ENCODE results near the gene UBE2L3. TPM values are rescaled to one million over a fixed set of nuclear protein-coding genes. Genes with fewer than 3 reads are reported as not detected.
"Not testable (repeated sequence)": the region's sequence is repeated elsewhere in the genome, so short reads cannot be mapped to it uniquely, and the experiment has no call there.

The UBE2L3 gene
- total RNA-seq, 1 donor from 2014 or later = 22.0 TPM

DNA sequence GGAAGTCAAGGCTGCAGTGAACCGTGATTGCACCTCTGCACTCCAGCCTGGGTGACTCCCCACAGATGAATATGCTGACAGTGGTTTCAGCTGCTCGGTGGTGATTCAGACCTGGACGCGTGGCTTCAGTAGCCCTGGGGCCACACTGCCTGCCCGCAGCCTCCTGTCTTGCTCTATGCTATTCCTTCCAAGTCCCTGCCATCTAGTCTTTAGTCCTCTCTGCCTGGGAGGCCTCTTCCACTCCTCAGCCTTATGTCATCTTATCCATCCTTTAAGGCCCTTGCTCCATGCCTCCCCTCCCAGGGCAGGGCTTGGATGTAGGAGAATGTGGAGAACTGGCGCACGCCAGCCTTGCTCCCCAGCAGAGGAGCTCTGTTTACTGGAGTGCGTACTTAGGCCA lies 39.3 kb downstream of the UBE2L3 start:
- intact Hi-C loops (cut with DNase I) = no loop called here

DNA sequence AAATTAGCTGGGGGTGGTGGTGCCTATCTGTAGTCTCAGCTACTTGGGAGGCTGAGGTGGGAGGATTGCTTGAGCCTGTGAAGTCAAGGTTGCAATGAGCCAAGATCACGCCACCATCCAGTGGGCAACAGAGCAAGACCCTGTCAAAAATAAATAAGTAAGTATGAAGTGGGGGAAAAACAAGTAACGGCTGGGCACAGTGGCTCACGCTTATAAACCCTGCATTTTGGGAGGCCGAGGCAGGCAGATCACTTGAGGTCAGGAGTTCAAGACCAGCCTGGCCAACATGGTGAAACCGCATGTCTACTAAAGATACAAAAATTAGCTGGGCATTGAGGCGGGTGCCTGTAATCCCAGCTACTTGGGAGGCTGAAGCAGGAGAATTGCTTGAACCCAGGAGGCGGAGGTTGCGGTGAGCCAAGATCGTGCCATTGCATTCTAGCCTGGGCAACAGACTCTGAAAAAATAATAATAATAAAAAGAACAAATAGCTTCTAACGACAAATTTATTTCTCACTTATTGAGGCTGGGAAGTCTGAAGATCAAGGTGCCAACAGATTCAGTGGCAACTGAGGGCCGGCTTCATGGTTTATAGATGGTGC lies 42.1 kb downstream of the UBE2L3 start:
- H3K4me3 ChIP-seq; DNase-seq (ENCODE audit: low spot score in 2 of 2); H3K27ac ChIP-seq; H3K9me3 ChIP-seq; H3K4me1 ChIP-seq; H3K27me3 ChIP-seq; intact Hi-C loops (cut with DNase I): not testable (repeated sequence)
- H3K36me3 ChIP-seq = peaks cover 18 to 36% of the 10 kb centered on the region in 2 donors

More for the DNA sequence above, 39.3 kb downstream of the UBE2L3 start:
- Histone ChIP-seq H3K27me3 (no peaks in the 10 kb centered on the region), H3K36me3 (peaks cover 9 to 13% of the 10 kb centered on the region in 2 donors), H3K4me1 (no peaks in the 10 kb centered on the region), H3K4me3 (no peak overlapping the region), H3K27ac (no peak overlapping the region), H3K9me3 (no peaks in the 10 kb centered on the region)
- TF ChIP-seq, protein P1, sequence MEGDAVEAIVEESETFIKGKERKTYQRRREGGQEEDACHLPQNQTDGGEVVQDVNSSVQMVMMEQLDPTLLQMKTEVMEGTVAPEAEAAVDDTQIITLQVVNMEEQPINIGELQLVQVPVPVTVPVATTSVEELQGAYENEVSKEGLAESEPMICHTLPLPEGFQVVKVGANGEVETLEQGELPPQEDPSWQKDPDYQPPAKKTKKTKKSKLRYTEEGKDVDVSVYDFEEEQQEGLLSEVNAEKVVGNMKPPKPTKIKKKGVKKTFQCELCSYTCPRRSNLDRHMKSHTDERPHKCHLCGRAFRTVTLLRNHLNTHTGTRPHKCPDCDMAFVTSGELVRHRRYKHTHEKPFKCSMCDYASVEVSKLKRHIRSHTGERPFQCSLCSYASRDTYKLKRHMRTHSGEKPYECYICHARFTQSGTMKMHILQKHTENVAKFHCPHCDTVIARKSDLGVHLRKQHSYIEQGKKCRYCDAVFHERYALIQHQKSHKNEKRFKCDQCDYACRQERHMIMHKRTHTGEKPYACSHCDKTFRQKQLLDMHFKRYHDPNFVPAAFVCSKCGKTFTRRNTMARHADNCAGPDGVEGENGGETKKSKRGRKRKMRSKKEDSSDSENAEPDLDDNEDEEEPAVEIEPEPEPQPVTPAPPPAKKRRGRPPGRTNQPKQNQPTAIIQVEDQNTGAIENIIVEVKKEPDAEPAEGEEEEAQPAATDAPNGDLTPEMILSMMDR (IDR thresholded peaks at IDR 0.05) = no peak
- DNase-seq (ENCODE audit: low spot score in 2 of 2) = no peak

DNA sequence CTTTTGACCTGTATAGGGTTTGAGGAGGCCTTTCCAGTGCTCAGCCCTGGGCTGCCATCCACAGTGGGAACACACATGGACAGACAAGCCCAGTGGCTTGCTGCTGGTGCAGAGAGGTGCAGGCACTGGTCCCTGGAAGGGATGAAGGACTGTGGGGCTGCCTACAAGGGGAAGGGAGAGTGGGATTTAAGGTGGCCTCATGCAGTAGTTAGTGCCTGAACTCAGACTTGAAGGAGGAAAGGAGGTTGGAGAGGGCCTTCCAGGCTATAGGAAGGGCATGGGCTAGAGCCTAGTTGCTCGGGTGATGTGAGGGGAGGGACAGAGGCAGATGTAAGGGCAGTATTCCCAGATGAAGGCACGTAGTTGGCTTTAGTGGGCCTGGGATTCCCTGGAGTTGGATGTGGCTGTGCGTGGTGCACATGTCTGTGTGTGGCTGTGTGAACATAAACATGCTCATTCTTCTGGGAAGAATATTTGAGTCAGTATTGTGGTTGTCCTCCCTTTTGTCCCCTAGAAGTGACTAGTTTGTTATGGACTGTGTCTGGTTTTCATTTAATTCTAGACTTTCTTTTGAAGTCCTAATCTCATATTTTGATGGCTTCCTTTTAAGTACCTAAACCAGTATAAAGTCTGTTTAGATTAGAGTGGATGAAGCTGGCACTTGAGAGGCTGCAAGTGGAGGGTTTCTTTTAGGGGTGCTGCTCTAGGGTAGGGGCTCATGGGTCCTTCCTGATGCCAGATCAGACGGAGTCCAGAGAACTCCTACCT lies 43.9 kb downstream of the UBE2L3 start:
- no peaks in the 10 kb centered on the region for H3K27me3 ChIP-seq
- no peak for DNase-seq (ENCODE audit: low spot score in 2 of 2)
- no peak overlapping the region for H3K27ac ChIP-seq
- no peak overlapping the region for H3K4me3 ChIP-seq
- intact Hi-C loops (cut with DNase I) = no loop called here
- TF ChIP-seq, protein P1 (IDR thresholded peaks at IDR 0.05) = no peak
- no peaks in the 10 kb centered on the region for H3K9me3 ChIP-seq
- no peaks in the 10 kb centered on the region for H3K4me1 ChIP-seq
- peaks cover 21 to 41% of the 10 kb centered on the region in 2 donors for H3K36me3 ChIP-seq

DNA sequence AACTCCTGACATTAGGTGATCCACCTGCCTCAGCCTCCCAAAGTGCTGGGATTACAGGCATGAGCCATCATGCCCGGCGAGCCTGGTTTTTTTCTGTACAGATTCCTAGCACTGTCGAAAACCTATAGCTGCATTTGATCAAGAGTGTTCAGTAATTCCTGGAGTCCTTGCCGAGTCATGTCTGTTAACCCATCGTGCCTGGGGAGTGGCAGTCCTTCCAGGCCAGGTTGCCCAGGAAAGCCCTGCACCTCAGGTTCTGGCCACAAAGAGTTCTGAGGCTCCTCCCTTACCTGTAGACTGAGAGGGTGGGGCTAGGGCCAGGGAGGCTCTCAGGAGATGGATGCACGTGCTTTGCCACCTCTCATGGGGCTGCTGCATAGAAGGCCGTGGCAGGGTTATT lies 45.3 kb downstream of the UBE2L3 start:
- H3K36me3 ChIP-seq = peaks cover 21 to 41% of the 10 kb centered on the region in 2 donors
- H3K27ac ChIP-seq = no peak overlapping the region
- no peaks in the 10 kb centered on the region for H3K27me3 ChIP-seq
- H3K9me3 ChIP-seq = no peaks in the 10 kb centered on the region
- TF ChIP-seq, protein P1 (IDR thresholded peaks at IDR 0.05) = no peak
- H3K4me1 ChIP-seq = no peaks in the 10 kb centered on the region
- no peak for DNase-seq (ENCODE audit: low spot score in 2 of 2)
- H3K4me3 ChIP-seq = no peak overlapping the region
- intact Hi-C loops (cut with DNase I) = no loop called here

DNA sequence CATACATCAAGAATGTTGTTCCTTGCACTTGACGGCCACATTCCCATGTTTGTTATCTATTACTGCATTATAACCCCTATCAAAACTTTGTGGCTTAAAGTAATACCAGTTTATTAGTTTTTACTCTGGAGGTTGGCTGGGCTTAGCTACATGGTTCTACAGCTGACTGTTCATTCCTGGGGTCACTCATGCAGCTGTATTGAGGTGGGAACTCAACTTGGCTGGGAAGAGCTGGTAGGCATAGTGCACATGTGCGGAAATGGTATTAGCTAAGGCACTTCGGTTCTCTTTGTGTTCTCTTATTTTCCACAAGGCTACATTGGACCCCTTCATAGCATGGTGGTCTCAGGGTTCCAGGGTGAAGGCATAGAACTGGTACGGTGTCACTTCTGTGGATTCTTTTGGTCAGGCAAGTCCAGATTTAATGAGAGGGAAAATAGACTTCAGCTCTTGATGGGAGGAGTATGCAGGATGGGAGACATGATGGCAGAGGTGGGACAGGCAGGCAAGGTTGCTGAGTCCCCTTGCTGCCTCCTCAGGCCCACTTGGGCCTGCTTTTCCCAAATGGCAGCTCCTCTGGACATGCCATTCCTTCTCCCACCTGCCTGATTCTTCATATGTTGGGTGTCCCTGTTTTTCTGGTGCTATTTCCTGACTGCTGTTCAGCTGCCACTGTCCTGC lies 46.2 kb downstream of the UBE2L3 start:
- H3K4me1 ChIP-seq = no peaks in the 10 kb centered on the region
- DNase-seq (ENCODE audit: low spot score in 2 of 2) = no peak
- H3K27ac ChIP-seq = no peak overlapping the region
- H3K9me3 ChIP-seq = no peaks in the 10 kb centered on the region
- no peak overlapping the region for H3K4me3 ChIP-seq
- peaks cover 21 to 41% of the 10 kb centered on the region in 2 donors for H3K36me3 ChIP-seq
- H3K27me3 ChIP-seq = no peaks in the 10 kb centered on the region
- intact Hi-C loops (cut with DNase I) = no loop called here
- TF ChIP-seq, protein P1 (IDR thresholded peaks at IDR 0.05) = no peak

DNA sequence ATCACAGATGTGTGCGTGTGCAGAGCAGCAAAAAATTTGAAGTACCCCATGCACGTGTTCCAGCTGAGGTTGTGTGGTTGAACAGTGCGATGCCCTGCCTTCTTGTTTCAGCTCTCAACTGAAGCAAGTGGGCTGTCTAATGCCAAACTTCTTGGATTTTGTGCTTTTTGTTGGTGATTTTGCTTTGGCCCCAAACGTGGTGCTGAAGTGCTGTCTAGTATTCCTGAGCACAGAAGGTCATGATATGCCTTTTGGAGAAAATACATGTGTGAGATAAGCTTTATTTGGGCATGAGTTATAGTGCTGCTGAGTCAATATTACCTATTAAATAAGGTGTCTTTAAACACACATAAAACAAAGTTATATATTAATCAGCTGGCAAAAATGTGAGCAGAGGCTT lies 48.2 kb downstream of the UBE2L3 start:
- TF ChIP-seq, protein P1 (IDR thresholded peaks at IDR 0.05) = no peak
- peaks cover 20 to 39% of the 10 kb centered on the region in 2 donors for H3K36me3 ChIP-seq
- intact Hi-C loops (cut with DNase I) = no loop called here

DNA sequence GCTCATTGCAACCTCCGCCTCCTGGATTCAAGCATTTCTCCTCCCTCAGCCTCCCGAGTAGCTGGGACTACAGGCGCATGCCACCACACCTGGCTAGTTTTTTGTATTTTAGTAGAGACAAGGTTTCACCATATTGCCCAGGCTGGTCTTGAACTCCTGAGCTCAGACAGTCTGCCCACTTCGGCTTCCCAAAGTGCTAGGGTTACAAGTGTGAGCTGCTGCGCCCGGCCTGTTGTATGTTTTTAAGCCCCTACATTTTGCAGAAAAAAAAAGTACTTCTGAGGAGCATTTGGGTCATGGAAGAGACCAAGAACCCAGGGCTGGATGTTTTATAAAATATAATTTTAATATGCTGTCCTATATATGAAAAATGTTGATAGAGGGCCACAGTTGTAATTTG lies 49.8 kb downstream of the UBE2L3 start:
- H3K9me3 ChIP-seq; intact Hi-C loops (cut with DNase I); DNase-seq (ENCODE audit: low spot score in 2 of 2); H3K4me1 ChIP-seq; H3K27me3 ChIP-seq; H3K4me3 ChIP-seq; H3K27ac ChIP-seq: not testable (repeated sequence)
- peaks cover 9 to 25% of the 10 kb centered on the region in 2 donors for H3K36me3 ChIP-seq

More for the DNA sequence above, 48.2 kb downstream of the UBE2L3 start:
- no peaks in the 10 kb centered on the region for H3K4me1 ChIP-seq
- no peak for DNase-seq (ENCODE audit: low spot score in 2 of 2)
- no peaks in the 10 kb centered on the region for H3K9me3 ChIP-seq
- no peaks in the 10 kb centered on the region for H3K27me3 ChIP-seq
- H3K27ac ChIP-seq = no peak overlapping the region
- H3K4me3 ChIP-seq = no peak overlapping the region

All from ascending aorta (tissue), 2 donors.